GM12878 (cell line): ENCODE measurements around the gene UST. TPM values are rescaled to one million over a fixed set of nuclear protein-coding genes. Genes with fewer than 3 reads are reported as not detected.
A peak's percentile ranks its signal among the peaks of the same experiment; 100 is the strongest.

Experiments used
- ATAC-seq: fragments of 200-7000 bp; cut with Tn5 transposase; 3 replicates; pipeline ENCODE4 v1.9.1; 2020; ENCODE audit warnings: mild to moderate bottlenecking, moderate library complexity
- BruUV-seq: library from RNA; stranded (reverse); fragments of 400-500 nt; replicated peaks from 2 replicates; lab custom pipeline; 2021; lab: Mats Ljungman, UMichigan
- CTCF ChIA-PET: fragments of 300-600 bp; sonication (Branson Sonifier 250); formaldehyde crosslinking; extraction: SDS; loops from one replicate; lab custom pipeline; 2021; ENCODE audit warnings: inconsistent platforms; lab: Yijun Ruan, JAX
- POLR2A ChIA-PET: fragments of 350-600 bp; formaldehyde crosslinking; extraction: SDS; loops from one replicate; lab custom pipeline; 2021; ENCODE audit warnings: inconsistent platforms; lab: Charles Lee
- RAD21 ChIA-PET: fragments of 300-600 bp; sonication (Branson Sonifier 250); formaldehyde crosslinking; loops from one replicate; lab custom pipeline; 2023; ENCODE audit warnings: antibody characterized with exemption; ENCODE audit not compliant: unreplicated experiment; lab: Charles Lee
- SMC1A ChIA-PET: fragments of 300-600 bp; sonication (Branson Sonifier 250); formaldehyde crosslinking; loops from one replicate; lab custom pipeline; 2023; ENCODE audit not compliant: unreplicated experiment, uncharacterized antibody; lab: Charles Lee
- DNase-seq: peaks from one replicate; pipeline ENCODE4 v3.0.0-alpha.2; 2011; ENCODE audit warnings: low read depth, low spot score
- FAIRE-seq: peaks from 3 replicates; lab custom pipeline; 2011; peaks lifted over from hg19 to GRCh38; lab: Jason Lieb, UNC
- H2AFZ ChIP-seq: 2 replicates; pipeline ENCODE4 v1.6.0; 2011; ENCODE audit warnings: low read depth, low read length, control low read depth; ENCODE audit not compliant: control insufficient read depth
- H3K27ac ChIP-seq: 2 replicates; pipeline ENCODE4 v1.5.1; 2011; ENCODE audit warnings: control low read depth; ENCODE audit not compliant: control insufficient read depth, insufficient read depth
- H3K27me3 ChIP-seq, 2 experiments: replicated peaks in 1 of 2; 2 replicates each; pipeline versions ENCODE4 v1.6.0 to v1.6.1; 2011; ENCODE audit warnings: low read length in 1 of 2; ENCODE audit not compliant: control insufficient read depth in 2 of 2, insufficient read depth in 2 of 2
- H3K36me3 ChIP-seq, 2 experiments: 2 replicates each; pipeline ENCODE4 v1.5.1; 2011; ENCODE audit warnings: low read length in 1 of 2; ENCODE audit not compliant: control insufficient read depth in 2 of 2, insufficient read depth in 2 of 2
- H3K4me1 ChIP-seq: 2 replicates; pipeline ENCODE4 v1.6.1; 2011; ENCODE audit warnings: mild to moderate bottlenecking, low read length, moderate library complexity, mixed read lengths; ENCODE audit not compliant: control insufficient read depth, insufficient read depth
- H3K4me2 ChIP-seq: 2 replicates; pipeline ENCODE4 v1.6.0; 2011; ENCODE audit warnings: control low read depth; ENCODE audit not compliant: control insufficient read depth, insufficient read depth
- H3K4me3 ChIP-seq: fragments of 200-600 bp; sonication (generic); 2 replicates; pipeline ENCODE4 v1.5.1; 2016
- H3K79me2 ChIP-seq: 2 replicates; pipeline ENCODE4 v1.6.0; 2011; ENCODE audit warnings: low read length; ENCODE audit not compliant: control insufficient read depth, insufficient read depth
- H3K9ac ChIP-seq: 2 replicates; pipeline ENCODE4 v1.8.0; 2011; ENCODE audit warnings: low read length, control low read depth, mixed read lengths; ENCODE audit not compliant: control insufficient read depth, insufficient read depth
- H3K9me3 ChIP-seq: replicated peaks from 3 replicates; pipeline ENCODE4 v1.5.1; 2011; ENCODE audit warnings: mild to moderate bottlenecking, low read length; ENCODE audit not compliant: control insufficient read depth, insufficient read depth
- H4K20me1 ChIP-seq: 2 replicates; pipeline ENCODE4 v1.6.0; 2011; ENCODE audit not compliant: control insufficient read depth, insufficient read depth
- BMI1 ChIP-seq: fragments of 450-650 bp; IDR thresholded peaks from 2 replicates; pipeline ENCODE4 v1.6.1; 2016; ENCODE audit warnings: mild to moderate bottlenecking, moderate library complexity, borderline replicate concordance
- BRCA1 ChIP-seq: IDR thresholded peaks from 2 replicates; pipeline ENCODE4 v1.6.1; 2011; ENCODE audit warnings: low read depth, low read length, improper control_type of control experiment
- CBX5 ChIP-seq: sonication (generic); IDR thresholded peaks from 2 replicates; pipeline ENCODE4 v1.6.1; 2016; ENCODE audit warnings: low read depth, moderate library complexity, mild to moderate bottlenecking, inconsistent platforms
- CREB1 ChIP-seq: IDR thresholded peaks from 2 replicates; pipeline ENCODE4 v1.6.1; 2012; ENCODE audit warnings: low read depth, mild to moderate bottlenecking, inconsistent platforms
- DPF2 ChIP-seq: fragments of 450-650 bp; IDR thresholded peaks from 2 replicates; pipeline ENCODE4 v1.6.1; 2017; ENCODE audit warnings: mild to moderate bottlenecking
- HDAC2 ChIP-seq: fragments of 200-600 bp; sonication (generic); IDR thresholded peaks from 2 replicates; pipeline ENCODE4 v1.6.1; 2017
- MEF2A ChIP-seq: IDR thresholded peaks from 2 replicates; pipeline ENCODE4 v1.6.1; 2011; ENCODE audit warnings: low read depth, mild to moderate bottlenecking, low read length, moderate library complexity; ENCODE audit not compliant: insufficient read depth
- PAX8 ChIP-seq: fragments of 450-650 bp; IDR thresholded peaks from 2 replicates; pipeline ENCODE4 v1.6.1; 2017; ENCODE audit warnings: mild to moderate bottlenecking, moderate library complexity
- RAD21 ChIP-seq: IDR thresholded peaks from 2 replicates; pipeline ENCODE4 v1.6.1; 2011; ENCODE audit warnings: mild to moderate bottlenecking, low read depth, low read length, moderate library complexity; ENCODE audit not compliant: insufficient read depth
- RAD51 ChIP-seq: fragments of 450-650 bp; IDR thresholded peaks from 2 replicates; pipeline ENCODE4 v1.6.1; 2016; ENCODE audit warnings: moderate library complexity, mild to moderate bottlenecking, inconsistent platforms
- RELB ChIP-seq: fragments of 450-650 bp; IDR thresholded peaks from 2 replicates; pipeline ENCODE4 v1.6.1; 2017; ENCODE audit warnings: low read depth, mild to moderate bottlenecking, moderate library complexity
- TCF7 ChIP-seq: IDR thresholded peaks from 2 replicates; pipeline ENCODE4 v1.6.1; 2014; ENCODE audit warnings: antibody characterized with exemption, borderline replicate concordance
- YBX1 ChIP-seq: fragments of 450-650 bp; IDR thresholded peaks from 2 replicates; pipeline ENCODE4 v1.6.1; 2016; ENCODE audit warnings: antibody characterized with exemption
- ZNF207 ChIP-seq: fragments of 450-650 bp; IDR thresholded peaks from 2 replicates; pipeline ENCODE4 v1.6.1; 2014; ENCODE audit warnings: antibody characterized with exemption, mild to moderate bottlenecking, borderline replicate concordance
- ZNF217 ChIP-seq: fragments of 450-650 bp; IDR thresholded peaks from 2 replicates; pipeline ENCODE4 v1.6.1; 2017; ENCODE audit warnings: antibody characterized with exemption, mild to moderate bottlenecking
- ZNF687 ChIP-seq: fragments of 450-650 bp; IDR thresholded peaks from 2 replicates; pipeline ENCODE4 v1.6.1; 2017; ENCODE audit warnings: mild to moderate bottlenecking, moderate library complexity
- WGBS: methylation state at CpG from one replicate; pipeline ENCODE4 v1.1.6; 2016; ENCODE audit warnings: low lambda C conversion rate; ENCODE audit not compliant: insufficient replicate concordance, insufficient coverage; ENCODE audit errors: missing lambda C conversion rate; 5-methylcytosine and 5-hydroxymethylcytosine counted together
- in situ Hi-C: fragments of 300-500 bp; cut with MboI; formaldehyde crosslinking; loops from 9 replicates; pipeline ENCODE4 v1.14.3; 2018; ENCODE audit warnings: mixed read lengths
- intact Hi-C: fragments of 100-400 bp; cut with micrococcal nuclease; formaldehyde crosslinking; loops from one replicate; pipeline ENCODE4 v1.14.2; 2022; ENCODE audit not compliant: unreplicated experiment
- polyA plus RNA-seq, 11 experiments: library from polyadenylated mRNA; depleted of rRNA in 4 of 11; unstranded in 6 of 11; stranded (reverse) in 5 of 11; fragments of >200 nt; fragmentation: Nextera tagmentation in 4 of 11; fragmentation: Illumina TruSeq in 1 of 11; extraction: Ambion mirVana in 4 of 11; extraction: Trizol in 1 of 11; gene quantifications; 1 replicate in 1 of 11; 2 replicates in 10 of 11; pipeline versions ENCODE4 v1.2.1 to v1.2.3, GENCODE V29; 2011 to 2016; ENCODE audit warnings: inconsistent platforms in 2 of 11, missing spikeins in 2 of 11, low read depth in 1 of 11
- total RNA-seq, 4 experiments: library from RNA; depleted of rRNA in 3 of 4; stranded (reverse); fragments of >200 nt in 3 of 4; fragmentation: Illumina TruSeq in 1 of 4; extraction: Trizol in 1 of 4; gene quantifications; 2 replicates each; pipeline versions ENCODE4 v1.2.1 to v1.2.3, GENCODE V29; 2013 to 2021

UST gene
- total and polyA plus RNA-seq, 10 of the 15 experiments (the other 5 are each of a cell fraction or from before 2014, with no cell fraction given), result 0.74 to 43.3 (median 2.2) TPM

GRCh38 chr6:149081281-149081680 is 334.5 kb downstream of the UST start (continued):
- TF ChIP-seq ZNF687 (0 out of 2 replicates have a peak, but pooled peaks have one; percentile 41), RAD21 (no peak)

- ChIA-PET SMC1A (interaction anchor here (0.7 to 7.1 kb wide), 35 partner anchors 12 to 504 kb away, joined by 3 to 61 read pairs (median 5); no protein-coding TSS in a partner anchor), POLR2A (interaction anchor here (0.6 to 1.1 kb wide), 4 partner anchors 37 to 337 kb away, joined by 3 to 4 read pairs (median 4); no protein-coding TSS in a partner anchor), RAD21 (interaction anchor here (0.6 to 5.2 kb wide), 35 partner anchors 13 to 505 kb away, joined by 3 to 122 read pairs (median 5); no protein-coding TSS in a partner anchor), CTCF (interaction anchor here (0.6 to 8.6 kb wide), 33 partner anchors 9 to 434 kb away, joined by 3 to 138 read pairs (median 4); no protein-coding TSS in a partner anchor)
- H3K4me3 ChIP-seq, result no peak overlapping the region
- H3K9me3 ChIP-seq, result peaks cover 3% of the 10 kb centered on the region; the same call in 1 of the 3 replicates
- intact Hi-C loops, result loop anchor here (1.0 to 5.0 kb wide), 6 partner anchors 53 to 434 kb away; no protein-coding TSS in a partner anchor
- no peaks in the 10 kb centered on the region for H3K36me3 ChIP-seq
- H3K9ac ChIP-seq, result no peak overlapping the region
- in situ Hi-C loops, result loop anchor here (5.0 kb wide), 1 partner anchor 345 kb away; no protein-coding TSS in a partner anchor
- no peak overlapping the region for H2AFZ ChIP-seq
- H3K27me3 ChIP-seq, result no peaks in the 10 kb centered on the region
- DNase-seq (no peak), ATAC-seq (peak; percentile 91), FAIRE-seq (peak; percentile 57)
- H3K27ac ChIP-seq, result no peak overlapping the region
- no peak overlapping the region for H3K4me2 ChIP-seq
- WGBS, result 33% methylated on average over 6 of the region's 6 CpGs
- BruUV-seq, result no TSS peak
- no peaks in the 10 kb centered on the region for H4K20me1 ChIP-seq
- H3K4me1 ChIP-seq, result peaks cover 33% of the 10 kb centered on the region
- no peaks in the 10 kb centered on the region; the same call in 1 of the 2 replicates for H3K79me2 ChIP-seq
- TF ChIP-seq ZNF207 (no peak), BRCA1 (no peak), MEF2A (no peak), PAX8 (no peak), CREB1 (no peak), YBX1 (no peak), BMI1 (no peak), RAD51 (no peak), HDAC2 (no peak), TCF7 (no peak), RELB (no peak), ZNF217 (no peak), DPF2 (no peak), CBX5 (0 out of 2 replicates have a peak, but pooled peaks have one; percentile 51)
Observed at GRCh38 chr6:149082320-149082719, 335.5 kb downstream of the UST start.
